Measurements from ENCODE around the gene SKAP1.

DNA sequence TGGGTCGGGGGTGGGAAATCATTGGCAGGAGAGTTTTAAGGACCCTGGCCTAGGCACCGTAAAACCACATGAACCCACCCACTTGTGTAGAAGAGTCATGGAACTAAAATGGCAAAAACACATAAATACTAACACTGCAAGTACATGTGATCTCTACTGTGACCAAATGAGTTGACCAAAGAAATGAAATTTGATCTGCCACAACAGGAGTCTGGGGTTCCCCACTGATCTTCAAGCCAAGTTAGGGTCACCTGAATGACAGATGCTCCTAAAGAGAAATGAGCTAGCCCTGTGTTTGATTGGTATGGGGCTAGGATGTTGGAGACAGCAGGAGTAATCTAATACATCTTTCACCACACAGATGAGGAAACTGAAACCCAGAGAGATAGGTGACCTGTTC is 21.5 kb upstream of the SKAP1 start:
- TF ChIP-seq, protein P1, sequence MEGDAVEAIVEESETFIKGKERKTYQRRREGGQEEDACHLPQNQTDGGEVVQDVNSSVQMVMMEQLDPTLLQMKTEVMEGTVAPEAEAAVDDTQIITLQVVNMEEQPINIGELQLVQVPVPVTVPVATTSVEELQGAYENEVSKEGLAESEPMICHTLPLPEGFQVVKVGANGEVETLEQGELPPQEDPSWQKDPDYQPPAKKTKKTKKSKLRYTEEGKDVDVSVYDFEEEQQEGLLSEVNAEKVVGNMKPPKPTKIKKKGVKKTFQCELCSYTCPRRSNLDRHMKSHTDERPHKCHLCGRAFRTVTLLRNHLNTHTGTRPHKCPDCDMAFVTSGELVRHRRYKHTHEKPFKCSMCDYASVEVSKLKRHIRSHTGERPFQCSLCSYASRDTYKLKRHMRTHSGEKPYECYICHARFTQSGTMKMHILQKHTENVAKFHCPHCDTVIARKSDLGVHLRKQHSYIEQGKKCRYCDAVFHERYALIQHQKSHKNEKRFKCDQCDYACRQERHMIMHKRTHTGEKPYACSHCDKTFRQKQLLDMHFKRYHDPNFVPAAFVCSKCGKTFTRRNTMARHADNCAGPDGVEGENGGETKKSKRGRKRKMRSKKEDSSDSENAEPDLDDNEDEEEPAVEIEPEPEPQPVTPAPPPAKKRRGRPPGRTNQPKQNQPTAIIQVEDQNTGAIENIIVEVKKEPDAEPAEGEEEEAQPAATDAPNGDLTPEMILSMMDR (conservative IDR thresholded peaks at IDR 0.05; ENCODE audit: low read length): no peak
- TF ChIP-seq EZH2phosphoT487 (IDR thresholded peaks at IDR 0.05; ENCODE audit: borderline replicate concordance): no peak
